Measurements from ENCODE around the gene CDCA8. TPM values are rescaled to one million over a fixed set of nuclear protein-coding genes. Genes with fewer than 3 reads are reported as not detected.

Gene CDCA8
- total RNA-seq, 1 experiment from 2014 or later = 34.5 TPM

GRCh38 chr1:37714689-37715088, 22.4 kb downstream of the CDCA8 start:
- Mint-ChIP-seq H3K36me3 (ENCODE audit: insufficient read depth, unreplicated experiment) (peaks cover 8% of the 10 kb centered on the region), H3K27me3 (ENCODE audit: unreplicated experiment) (no peaks in the 10 kb centered on the region), H3K4me3 (ENCODE audit: low read depth, unreplicated experiment) (no peak overlapping the region), H3K27ac (ENCODE audit: unreplicated experiment) (no peak overlapping the region), H3K4me1 (ENCODE audit: low read depth, unreplicated experiment) (no peaks in the 10 kb centered on the region), H3K9me3 (ENCODE audit: low read depth, unreplicated experiment) (no peaks in the 10 kb centered on the region)
- BruUV-seq (replicated peaks) = no TSS peak
- DNase-seq = no peak
- intact Hi-C loops (cut with micrococcal nuclease; ENCODE audit: unreplicated experiment) = no loop called here
- CTCF ChIA-PET = no interaction called here
- TF ChIP-seq CTCF (IDR thresholded peaks at IDR 0.05; ENCODE audit: unreplicated experiment) = no peak

GRCh38 chr1:37716321-37716720, 24.0 kb downstream of the CDCA8 start:
- Mint-ChIP-seq H3K4me3 (ENCODE audit: low read depth, unreplicated experiment) (no peak overlapping the region), H3K27me3 (ENCODE audit: unreplicated experiment) (no peaks in the 10 kb centered on the region), H3K27ac (ENCODE audit: unreplicated experiment) (no peak overlapping the region), H3K4me1 (ENCODE audit: low read depth, unreplicated experiment) (no peaks in the 10 kb centered on the region), H3K9me3 (ENCODE audit: low read depth, unreplicated experiment) (no peaks in the 10 kb centered on the region), H3K36me3 (ENCODE audit: insufficient read depth, unreplicated experiment) (peaks cover 6% of the 10 kb centered on the region)
- no peak for DNase-seq
- no TSS peak for BruUV-seq (replicated peaks)
- no peak for TF ChIP-seq CTCF (IDR thresholded peaks at IDR 0.05; ENCODE audit: unreplicated experiment)
- CTCF ChIA-PET = no interaction called here
- intact Hi-C loops (cut with micrococcal nuclease; ENCODE audit: unreplicated experiment) = no loop called here

GRCh38 chr1:37717631-37718030, 25.3 kb downstream of the CDCA8 start:
- Mint-ChIP-seq H3K4me1 (ENCODE audit: low read depth, unreplicated experiment) (no peaks in the 10 kb centered on the region), H3K36me3 (ENCODE audit: insufficient read depth, unreplicated experiment) (peaks cover 1% of the 10 kb centered on the region), H3K27ac (ENCODE audit: unreplicated experiment) (no peak overlapping the region), H3K9me3 (ENCODE audit: low read depth, unreplicated experiment) (no peaks in the 10 kb centered on the region), H3K4me3 (ENCODE audit: low read depth, unreplicated experiment) (no peak overlapping the region), H3K27me3 (ENCODE audit: unreplicated experiment) (no peaks in the 10 kb centered on the region)
- TF ChIP-seq CTCF (IDR thresholded peaks at IDR 0.05; ENCODE audit: unreplicated experiment) = no peak
- intact Hi-C loops (cut with micrococcal nuclease; ENCODE audit: unreplicated experiment) = no loop called here
- CTCF ChIA-PET = interaction anchor here (0.8 kb wide), 1 partner anchor 10 kb away, joined by 3 read pairs; no protein-coding TSS in a partner anchor
- no peak for DNase-seq
- BruUV-seq (replicated peaks) = no TSS peak

- CTCF ChIA-PET = interaction anchor here (0.5 kb wide), 1 partner anchor 21 kb away, joined by 4 read pairs; no protein-coding TSS in a partner anchor
- Mint-ChIP-seq H3K4me1 (ENCODE audit: low read depth, unreplicated experiment) (no peaks in the 10 kb centered on the region), H3K36me3 (ENCODE audit: insufficient read depth, unreplicated experiment) (no peaks in the 10 kb centered on the region), H3K27ac (ENCODE audit: unreplicated experiment) (no peak overlapping the region), H3K9me3 (ENCODE audit: low read depth, unreplicated experiment) (no peaks in the 10 kb centered on the region), H3K4me3 (ENCODE audit: low read depth, unreplicated experiment) (no peak overlapping the region), H3K27me3 (ENCODE audit: unreplicated experiment) (no peaks in the 10 kb centered on the region)
- no peak for DNase-seq
- intact Hi-C loops (cut with micrococcal nuclease; ENCODE audit: unreplicated experiment) = no loop called here
- no TSS peak for BruUV-seq (replicated peaks)
- TF ChIP-seq CTCF (IDR thresholded peaks at IDR 0.05; ENCODE audit: unreplicated experiment) = no peak
These were observed 26.0 kb downstream of the CDCA8 start for GRCh38 chr1:37718181-37718900.
